CD14-positive monocyte (primary cell): ENCODE measurements around the gene UBE2D3. TPM values are rescaled to one million over a fixed set of nuclear protein-coding genes. Genes with fewer than 3 reads are reported as not detected.

Experiments
- DNase-seq, 3 donors: peaks; one replicate each; pipeline ENCODE4 v3.0.0-alpha.2; 2011 to 2022
- H2AFZ ChIP-seq: 2 replicates; pipeline ENCODE4 v1.6.0; 2012; ENCODE audit warnings: mild to moderate bottlenecking, low read depth, low read length, inconsistent platforms; ENCODE audit not compliant: insufficient read depth, poor library complexity, severe bottlenecking
- H3K27ac ChIP-seq, 2 donors: 1 replicate in 1 of 2; 2 replicates in 1 of 2; pipeline ENCODE4 v1.5.1; 2012 to 2013; ENCODE audit warnings: low read length in 2 of 2, control low read depth in 1 of 2, inconsistent platforms in 1 of 2, low read depth in 1 of 2, mild to moderate bottlenecking in 1 of 2
- H3K27me3 ChIP-seq, 2 donors: one replicate each; pipeline versions ENCODE4 v1.6.0 to v1.6.1; 2011 to 2013; ENCODE audit warnings: low read length in 2 of 2; ENCODE audit not compliant: control insufficient read depth in 2 of 2, insufficient read depth in 2 of 2
- H3K36me3 ChIP-seq, 2 donors: replicated peaks in 1 of 2; 1 replicate in 1 of 2; 2 replicates in 1 of 2; pipeline versions ENCODE4 v1.5.1 to v1.6.1; 2012 to 2013; ENCODE audit warnings: low read length in 2 of 2, control low read depth in 1 of 2, inconsistent platforms in 1 of 2, mild to moderate bottlenecking in 1 of 2; ENCODE audit not compliant: insufficient read depth in 2 of 2, control insufficient read depth in 1 of 2
- H3K4me1 ChIP-seq, 2 donors: 1 replicate in 1 of 2; 2 replicates in 1 of 2; pipeline versions ENCODE4 v1.5.1 to v1.6.1; 2012 to 2013; ENCODE audit warnings: low read length in 2 of 2, control low read depth in 1 of 2, inconsistent platforms in 1 of 2, mild to moderate bottlenecking in 1 of 2, moderate library complexity in 1 of 2; ENCODE audit not compliant: insufficient read depth in 2 of 2, control insufficient read depth in 1 of 2
- H3K4me2 ChIP-seq: replicated peaks from 2 replicates; pipeline ENCODE3; 2012; ENCODE audit warnings: low read length, moderate library complexity, mild to moderate bottlenecking; ENCODE audit not compliant: poor library complexity, severe bottlenecking; ENCODE audit errors: extremely low read depth
- H3K4me3 ChIP-seq, 3 experiments: fragments of 200-600 bp in 1 of 3; sonication (generic) in 1 of 3; replicated peaks in 1 of 3; 1 replicate in 2 of 3; 2 replicates in 1 of 3; pipeline ENCODE4 v1.5.1; 2011 to 2013; ENCODE audit warnings: low read length in 3 of 3, mild to moderate bottlenecking in 3 of 3, control low read depth in 2 of 3, low read depth in 2 of 3, inconsistent platforms in 1 of 3, moderate library complexity in 1 of 3
- H3K79me2 ChIP-seq: 2 replicates; pipeline ENCODE4 v1.6.0; 2012; ENCODE audit warnings: mild to moderate bottlenecking, control low read depth, inconsistent platforms, low read length, moderate library complexity; ENCODE audit not compliant: insufficient read depth
- H3K9ac ChIP-seq: 2 replicates; pipeline ENCODE4 v1.6.0; 2017; ENCODE audit warnings: low read length, mild to moderate bottlenecking; ENCODE audit not compliant: insufficient read depth, poor library complexity, severe bottlenecking
- H3K9me3 ChIP-seq, 2 donors: replicated peaks in 1 of 2; 1 replicate in 1 of 2; 2 replicates in 1 of 2; pipeline versions ENCODE4 v1.5.1 to v1.6.1; 2012 to 2013; ENCODE audit warnings: low read length in 2 of 2, control low read depth in 1 of 2; ENCODE audit not compliant: control insufficient read depth in 1 of 2, insufficient read depth in 1 of 2
- H4K20me1 ChIP-seq: 2 replicates; pipeline ENCODE4 v1.6.0; 2012; ENCODE audit warnings: mild to moderate bottlenecking, low read length, control low read depth, moderate library complexity; ENCODE audit not compliant: insufficient read depth
- H3K27ac Mint-ChIP-seq, 7 donors: one replicate each; pipeline ENCODE4 v1.8.0; 2020; ENCODE audit warnings: mild to moderate bottlenecking in 7 of 7, mixed read lengths in 7 of 7, moderate library complexity in 6 of 7, inconsistent platforms in 2 of 7
- H3K27me3 Mint-ChIP-seq, 3 donors: one replicate each; pipeline ENCODE4 v1.8.0; 2021 to 2022; ENCODE audit warnings: low read depth in 3 of 3, mild to moderate bottlenecking in 3 of 3, mixed read lengths in 3 of 3, moderate library complexity in 3 of 3, inconsistent platforms in 1 of 3
- H3K36me3 Mint-ChIP-seq, 2 donors: one replicate each; pipeline ENCODE4 v1.8.0; 2020; ENCODE audit warnings: mixed read lengths in 2 of 2, inconsistent platforms in 1 of 2, mild to moderate bottlenecking in 1 of 2
- H3K4me1 Mint-ChIP-seq: one replicate; pipeline ENCODE4 v1.8.0; 2020; ENCODE audit warnings: mild to moderate bottlenecking, mixed read lengths
- H3K4me3 Mint-ChIP-seq, 2 donors: one replicate each; pipeline ENCODE4 v1.8.0; 2020; ENCODE audit warnings: mild to moderate bottlenecking in 2 of 2, mixed read lengths in 2 of 2, moderate library complexity in 1 of 2
- H3K9me3 Mint-ChIP-seq, 7 donors: one replicate each; pipeline ENCODE4 v1.8.0; 2020 to 2022; ENCODE audit warnings: mixed read lengths in 7 of 7, mild to moderate bottlenecking in 6 of 7, moderate library complexity in 6 of 7, inconsistent platforms in 2 of 7
- CTCF ChIP-seq: fragments of 200-600 bp; IDR thresholded peaks from one replicate; pipeline ENCODE4 v1.8.0; 2022; ENCODE audit warnings: antibody characterized with exemption, mild to moderate bottlenecking
- WGBS: methylation state at CpG from one replicate; pipeline ENCODE4 v1.1.5; 2013; ENCODE audit warnings: missing lambda C conversion rate; ENCODE audit not compliant: insufficient coverage; 5-methylcytosine and 5-hydroxymethylcytosine counted together
- intact Hi-C, 2 donors: fragments of 100-400 bp; cut with micrococcal nuclease; formaldehyde crosslinking; loops; one replicate each; pipeline versions ENCODE4 v1.15.0 to v1.15.1; 2023
- polyA plus RNA-seq, 3 donors: library from polyadenylated mRNA; depleted of rRNA in 1 of 3; unstranded in 2 of 3; stranded (reverse) in 1 of 3; fragments of 300-500 nt in 2 of 3; fragments of >200 nt in 1 of 3; fragmentation: Illumina TruSeq in 2 of 3; gene quantifications; 1 replicate in 2 of 3; 2 replicates in 1 of 3; pipeline ENCODE4 v1.2.3, GENCODE V29; 2012 to 2021

The UBE2D3 gene
- polyA plus RNA-seq, 3 donors, result 340 to 499 (median 457) TPM

- Histone ChIP-seq H3K9ac (no peak overlapping the region), H3K79me2 (peaks cover 100% of the 10 kb centered on the region), H3K4me3 (peak overlapping the region in 1 of 3 experiments; percentile 4), H3K4me2 (peak overlapping the region; percentile 31), H4K20me1 (peaks cover 100% of the 10 kb centered on the region), H3K9me3 (no peaks in the 10 kb centered on the region), H3K36me3 (peaks cover 22 to 51% of the 10 kb centered on the region in 2 donors), H3K27ac (peak overlapping the region in 1 of 2 donors; percentile 25), H2AFZ (no peak overlapping the region), H3K27me3 (no peaks in the 10 kb centered on the region), H3K4me1 (peaks cover 41 to 69% of the 10 kb centered on the region in 2 donors)
- intact Hi-C loops, result no loop called here
- TF ChIP-seq CTCF, result no peak
- no peaks in the 10 kb centered on the region for H3K9me3 Mint-ChIP-seq
- H3K4me3 Mint-ChIP-seq, result no peak overlapping the region
- peaks cover 68% of the 10 kb centered on the region for H3K4me1 Mint-ChIP-seq
- peak in 2 of 3 donors; percentile 20 to 37 for DNase-seq
- WGBS, result 0% methylated on average over 1 of the region's 9 CpGs
- peaks cover 39 to 69% of the 10 kb centered on the region in 2 donors for H3K36me3 Mint-ChIP-seq
- H3K27me3 Mint-ChIP-seq, result peaks cover 0 to 1% (median 0%) of the 10 kb centered on the region in 3 donors
- peak overlapping the region; percentile 13 to 82 (median 48) for H3K27ac Mint-ChIP-seq
These were observed 9.6 kb downstream of the UBE2D3 start for GRCh38 chr4:102817613-102818268.

GRCh38 chr4:102817021-102817605 is 10.2 kb downstream of the UBE2D3 start:
- intact Hi-C loops, result no loop called here
- Histone ChIP-seq H3K36me3 (peaks cover 26 to 56% of the 10 kb centered on the region in 2 donors), H3K27me3 (no peaks in the 10 kb centered on the region), H3K4me2 (peak overlapping the region; percentile 31), H3K4me1 (peaks cover 35 to 62% of the 10 kb centered on the region in 2 donors), H3K79me2 (peaks cover 100% of the 10 kb centered on the region), H3K9me3 (no peaks in the 10 kb centered on the region), H3K27ac (peak overlapping the region in 1 of 2 donors; percentile 25), H2AFZ (no peak overlapping the region), H3K9ac (no peak overlapping the region), H3K4me3 (no peak overlapping the region), H4K20me1 (peaks cover 100% of the 10 kb centered on the region)
- no peaks in the 10 kb centered on the region for H3K9me3 Mint-ChIP-seq
- no peak for DNase-seq
- peaks cover 61% of the 10 kb centered on the region for H3K4me1 Mint-ChIP-seq
- H3K4me3 Mint-ChIP-seq, result no peak overlapping the region
- no CpG with 5 or more reads among the region's 3 CpGs for WGBS
- H3K36me3 Mint-ChIP-seq, result peaks cover 39 to 68% of the 10 kb centered on the region in 2 donors
- H3K27ac Mint-ChIP-seq, result peak overlapping the region in 6 of 7 donors; percentile 9 to 81 (median 38)
- TF ChIP-seq CTCF, result no peak
- H3K27me3 Mint-ChIP-seq, result peaks cover 0 to 1% (median 0%) of the 10 kb centered on the region in 3 donors
